Loucy (cell line): ENCODE data around the gene ASTL.

ENCODE experiments used
- EZH2phosphoT487 ChIP-seq: fragments of 200-600 bp; IDR thresholded peaks from 2 replicates; pipeline ENCODE4 v1.6.1; 2018; ENCODE audit warnings: antibody characterized with exemption, mild to moderate bottlenecking, moderate library complexity, borderline replicate concordance
- TF ChIP-seq, protein P1 (sequence below): fragments of 200-600 bp; sonication (generic); conservative IDR thresholded peaks from 2 replicates; pipeline ENCODE4 v1.5.1; 2014; ENCODE audit warnings: mild to moderate bottlenecking, antibody characterized with exemption, low read length

GRCh38 chr2:96091141-96091710, 47.1 kb downstream of the ASTL start:
- TF ChIP-seq, protein P1, sequence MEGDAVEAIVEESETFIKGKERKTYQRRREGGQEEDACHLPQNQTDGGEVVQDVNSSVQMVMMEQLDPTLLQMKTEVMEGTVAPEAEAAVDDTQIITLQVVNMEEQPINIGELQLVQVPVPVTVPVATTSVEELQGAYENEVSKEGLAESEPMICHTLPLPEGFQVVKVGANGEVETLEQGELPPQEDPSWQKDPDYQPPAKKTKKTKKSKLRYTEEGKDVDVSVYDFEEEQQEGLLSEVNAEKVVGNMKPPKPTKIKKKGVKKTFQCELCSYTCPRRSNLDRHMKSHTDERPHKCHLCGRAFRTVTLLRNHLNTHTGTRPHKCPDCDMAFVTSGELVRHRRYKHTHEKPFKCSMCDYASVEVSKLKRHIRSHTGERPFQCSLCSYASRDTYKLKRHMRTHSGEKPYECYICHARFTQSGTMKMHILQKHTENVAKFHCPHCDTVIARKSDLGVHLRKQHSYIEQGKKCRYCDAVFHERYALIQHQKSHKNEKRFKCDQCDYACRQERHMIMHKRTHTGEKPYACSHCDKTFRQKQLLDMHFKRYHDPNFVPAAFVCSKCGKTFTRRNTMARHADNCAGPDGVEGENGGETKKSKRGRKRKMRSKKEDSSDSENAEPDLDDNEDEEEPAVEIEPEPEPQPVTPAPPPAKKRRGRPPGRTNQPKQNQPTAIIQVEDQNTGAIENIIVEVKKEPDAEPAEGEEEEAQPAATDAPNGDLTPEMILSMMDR, result no peak
- TF ChIP-seq EZH2phosphoT487, result no peak
